Kidney epithelial cell (primary cell): ENCODE measurements around the gene KCTD4. TPM values are rescaled to one million over a fixed set of nuclear protein-coding genes. Genes with fewer than 3 reads are reported as not detected.
"Not testable (repeated sequence)": the region's sequence is repeated elsewhere in the genome, so short reads cannot be mapped to it uniquely, and the experiment has no call there.

Experiments used
- DNase-seq: peaks from one replicate; pipeline ENCODE4 v3.0.0-alpha.2; 2010; ENCODE audit warnings: low read depth
- H3K27me3 ChIP-seq: 2 replicates; pipeline ENCODE4 v1.6.0; 2011; ENCODE audit warnings: low read length; ENCODE audit not compliant: control insufficient read depth, insufficient read depth
- H3K36me3 ChIP-seq: 2 replicates; pipeline ENCODE4 v1.5.1; 2011; ENCODE audit warnings: low read length; ENCODE audit not compliant: control insufficient read depth, insufficient read depth
- H3K4me3 ChIP-seq: 2 replicates; pipeline ENCODE4 v1.5.1; 2011; ENCODE audit warnings: low read depth, mild to moderate bottlenecking, control low read depth, low read length
- CTCF ChIP-seq: IDR thresholded peaks from 2 replicates; pipeline ENCODE4 v1.5.1; 2011; ENCODE audit warnings: mild to moderate bottlenecking, moderate library complexity, low read length, control low read depth, inconsistent platforms; ENCODE audit not compliant: insufficient read depth, poor library complexity, severe bottlenecking
- total RNA-seq: library from RNA; depleted of rRNA; stranded (reverse); fragments of >200 nt; gene quantifications from 2 replicates; pipeline ENCODE4 v1.2.3, GENCODE V29; 2015

Gene KCTD4
- total RNA-seq, 1 donor from 2014 or later: not detected

- Histone ChIP-seq H3K4me3 (no peak overlapping the region), H3K27me3 (no peaks in the 10 kb centered on the region), H3K36me3 (no peaks in the 10 kb centered on the region)
- DNase-seq: no peak
- peak; percentile 49 for TF ChIP-seq CTCF
Observed at GRCh38 chr13:45194081-45194939, 6.5 kb downstream of the KCTD4 start.

- Histone ChIP-seq H3K4me3 (no peak overlapping the region), H3K36me3 (no peaks in the 10 kb centered on the region), H3K27me3 (no peaks in the 10 kb centered on the region)
- no peak for TF ChIP-seq CTCF
- no peak for DNase-seq
Observed at GRCh38 chr13:45191874-45192273, 9.0 kb downstream of the KCTD4 start.

- H3K27me3 ChIP-seq: not testable (repeated sequence)
- peak; percentile 93 for DNase-seq
Observed at GRCh38 chr13:45189511-45189910, 11.3 kb downstream of the KCTD4 start.

GRCh38 chr13:45189077-45189476 lies 11.8 kb downstream of the KCTD4 start:
- not testable (repeated sequence) for H3K36me3 ChIP-seq, H3K27me3 ChIP-seq, DNase-seq, H3K4me3 ChIP-seq

More at GRCh38 chr13:45189511-45189910, 11.3 kb downstream of the KCTD4 start:
- not testable (repeated sequence) for H3K36me3 ChIP-seq, H3K4me3 ChIP-seq

- no peak for DNase-seq
- H3K4me3 ChIP-seq: no peak overlapping the region
- no peaks in the 10 kb centered on the region for H3K27me3 ChIP-seq
- no peak for TF ChIP-seq CTCF
- no peaks in the 10 kb centered on the region for H3K36me3 ChIP-seq
Observed at GRCh38 chr13:45185286-45185685, 15.6 kb downstream of the KCTD4 start.

GRCh38 chr13:45184693-45185092 lies 16.2 kb downstream of the KCTD4 start:
- TF ChIP-seq CTCF: no peak

More at GRCh38 chr13:45184693-45185092, 16.2 kb downstream of the KCTD4 start:
- no peak for DNase-seq
- Histone ChIP-seq H3K4me3 (no peak overlapping the region), H3K27me3 (no peaks in the 10 kb centered on the region), H3K36me3 (no peaks in the 10 kb centered on the region)
